K562 (cell line): ENCODE data around the gene GNG5. TPM values are rescaled to one million over a fixed set of nuclear protein-coding genes. Genes with fewer than 3 reads are reported as not detected.

Source experiments
- AFF4 ChIP-seq: sonication (generic); formaldehyde crosslinking; IDR thresholded peaks from 2 replicates; pipeline ENCODE4 v1.8.0; 2023; ENCODE audit warnings: mild to moderate bottlenecking, missing genetic modification reagents
- ARID1B ChIP-seq: fragments of 450-650 bp; IDR thresholded peaks from 2 replicates; pipeline ENCODE4 v1.6.1; 2016; ENCODE audit warnings: antibody characterized with exemption, mild to moderate bottlenecking, inconsistent platforms
- BHLHE40 ChIP-seq: IDR thresholded peaks from 2 replicates; pipeline ENCODE4 v1.6.1; 2011; ENCODE audit warnings: low read length, improper control_type of control experiment
- CUX1 ChIP-seq: fragments of 200-800 bp; sonication (Bioruptor generic); IDR thresholded peaks from 2 replicates; pipeline ENCODE4 v1.6.1; 2016; ENCODE audit warnings: missing genetic modification characterization, missing compliant biosample characterization
- CXXC5 ChIP-seq: fragments of 250-450 bp; sonication (Bioruptor Pico); IDR thresholded peaks from 2 replicates; pipeline ENCODE4 v1.8.0; 2022; ENCODE audit warnings: inconsistent platforms, mild to moderate bottlenecking, moderate library complexity
- DDX20 ChIP-seq: fragments of 450-650 bp; IDR thresholded peaks from 2 replicates; pipeline ENCODE4 v1.6.1; 2016; ENCODE audit warnings: missing genetic modification characterization, low read depth, mild to moderate bottlenecking, missing compliant biosample characterization, moderate library complexity
- FOSL1 ChIP-seq: fragments of 200-800 bp; sonication (Bioruptor generic); conservative IDR thresholded peaks from 2 replicates; pipeline ENCODE4 v1.6.1; 2016; ENCODE audit warnings: missing genetic modification characterization, missing compliant biosample characterization
- GABPB1 ChIP-seq: sonication (generic); formaldehyde crosslinking; IDR thresholded peaks from 2 replicates; pipeline ENCODE4 v1.8.0; 2022; ENCODE audit warnings: mild to moderate bottlenecking, missing genetic modification reagents
- MCM2 ChIP-seq: fragments of 450-650 bp; IDR thresholded peaks from 2 replicates; pipeline ENCODE4 v1.6.1; 2017; ENCODE audit warnings: low read depth, mild to moderate bottlenecking
- MYC ChIP-seq, 2 experiments: fragments of 250-450 bp in 1 of 2; sonication (Bioruptor Pico) in 1 of 2; IDR thresholded peaks; 2 replicates each; pipeline versions ENCODE4 v1.5.1 to v1.6.1; 2012 to 2021; ENCODE audit warnings: low read depth in 2 of 2, borderline replicate concordance in 1 of 2, improper control_type of control experiment in 1 of 2, low read length in 1 of 2, mild to moderate bottlenecking in 1 of 2, moderate library complexity in 1 of 2
- SMARCC2 ChIP-seq: fragments of 450-650 bp; IDR thresholded peaks from 2 replicates; pipeline ENCODE4 v1.6.1; 2017; ENCODE audit warnings: antibody characterized with exemption, moderate library complexity, mild to moderate bottlenecking, low read depth
- TAF1 ChIP-seq: IDR thresholded peaks from 2 replicates; pipeline ENCODE4 v1.6.1; 2011; ENCODE audit warnings: mild to moderate bottlenecking, low read length, moderate library complexity; ENCODE audit not compliant: insufficient read depth, control insufficient read depth, severe bottlenecking; ENCODE audit errors: extremely low read depth
- TEAD1 ChIP-seq, 2 experiments: fragments of 450-650 bp in 1 of 2; sonication (generic) in 1 of 2; formaldehyde crosslinking; IDR thresholded peaks; 2 replicates each; pipeline versions ENCODE4 v1.4.0 to v1.8.0; 2020 to 2022; ENCODE audit warnings: mild to moderate bottlenecking in 2 of 2, missing genetic modification reagents in 1 of 2
- ZNF175 ChIP-seq: fragments of 200-800 bp; sonication (Bioruptor generic); IDR thresholded peaks from 2 replicates; pipeline ENCODE4 v1.6.1; 2016; ENCODE audit warnings: low read depth, mild to moderate bottlenecking, missing genetic modification characterization, missing compliant biosample characterization
- polyA plus RNA-seq, 8 experiments: library from polyadenylated mRNA; depleted of rRNA in 4 of 8; stranded (reverse) in 5 of 8; unstranded in 3 of 8; fragments of >200 nt; fragmentation: Nextera tagmentation in 2 of 8; fragmentation: Illumina TruSeq in 1 of 8; extraction: Ambion mirVana in 2 of 8; extraction: Trizol in 1 of 8; gene quantifications; 2 replicates each; pipeline versions ENCODE4 v1.2.1 to v1.2.3, GENCODE V29; 2011 to 2014; ENCODE audit warnings: inconsistent platforms in 1 of 8, missing spikeins in 1 of 8
- total RNA-seq, 7 experiments: library from RNA; depleted of rRNA in 6 of 7; stranded (reverse); fragments of >200 nt in 6 of 7; fragmentation: Illumina TruSeq in 2 of 7; extraction: Trizol in 2 of 7; gene quantifications; 2 replicates each; pipeline versions ENCODE4 v1.2.1 to v1.2.3, GENCODE V29; 2011 to 2021; ENCODE audit warnings: low replicate concordance in 1 of 7
- TF ChIP-seq, protein P1 (sequence below): fragments of 200-400 bp; formaldehyde crosslinking; IDR thresholded peaks from 2 replicates; pipeline ENCODE4 v1.6.1; 2017; ENCODE audit warnings: mild to moderate bottlenecking, low read depth, low read length, moderate library complexity

Gene GNG5
- total and polyA plus RNA-seq, 9 of the 15 experiments (the other 6 are each of a cell fraction or from before 2014, with no cell fraction given), result 61.9 to 243 (median 150) TPM

GRCh38 chr1:84506002-84506728 lies at the start of gene GNG5, which contains the start of gene SPATA1 (continued):
- TF ChIP-seq TEAD1 (CRISPR knock-in tag; IDR thresholded peaks at IDR 0.05) (0 out of 4 replicates have a peak, but pooled peaks of 1 of the 2 experiments have one; percentile 11), ARID1B (peak; percentile 87), MYC (IDR thresholded peaks at IDR 0.05; ENCODE audit: low read depth, low read length) (peak; percentile 40; the same call in 1 of the 2 replicates), MYC (CRISPR knock-in tag; IDR thresholded peaks at IDR 0.05; ENCODE audit: borderline replicate concordance, low read depth) (no peak), CXXC5 (CRISPR knock-in tag) (peak; percentile 90), AFF4 (CRISPR knock-in tag) (peak; percentile 86; the same call in 1 of the 2 replicates), MCM2 (no peak), TAF1 (peak; percentile 83), FOSL1 (tag) (peak; percentile 99), CUX1 (0 out of 2 replicates have a peak, but pooled peaks have one; percentile 19), DDX20 (no peak), SMARCC2 (peak; percentile 62), BHLHE40 (peak; percentile 86), GABPB1 (CRISPR knock-in tag) (peak; percentile 63), ZNF175 (no peak)
- TF ChIP-seq, protein P1, sequence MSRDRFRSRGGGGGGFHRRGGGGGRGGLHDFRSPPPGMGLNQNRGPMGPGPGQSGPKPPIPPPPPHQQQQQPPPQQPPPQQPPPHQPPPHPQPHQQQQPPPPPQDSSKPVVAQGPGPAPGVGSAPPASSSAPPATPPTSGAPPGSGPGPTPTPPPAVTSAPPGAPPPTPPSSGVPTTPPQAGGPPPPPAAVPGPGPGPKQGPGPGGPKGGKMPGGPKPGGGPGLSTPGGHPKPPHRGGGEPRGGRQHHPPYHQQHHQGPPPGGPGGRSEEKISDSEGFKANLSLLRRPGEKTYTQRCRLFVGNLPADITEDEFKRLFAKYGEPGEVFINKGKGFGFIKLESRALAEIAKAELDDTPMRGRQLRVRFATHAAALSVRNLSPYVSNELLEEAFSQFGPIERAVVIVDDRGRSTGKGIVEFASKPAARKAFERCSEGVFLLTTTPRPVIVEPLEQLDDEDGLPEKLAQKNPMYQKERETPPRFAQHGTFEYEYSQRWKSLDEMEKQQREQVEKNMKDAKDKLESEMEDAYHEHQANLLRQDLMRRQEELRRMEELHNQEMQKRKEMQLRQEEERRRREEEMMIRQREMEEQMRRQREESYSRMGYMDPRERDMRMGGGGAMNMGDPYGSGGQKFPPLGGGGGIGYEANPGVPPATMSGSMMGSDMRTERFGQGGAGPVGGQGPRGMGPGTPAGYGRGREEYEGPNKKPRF, result no peak
